HepG2 (cell line): Measurements from ENCODE around the gene LYST. TPM values are rescaled to one million over a fixed set of nuclear protein-coding genes. Genes with fewer than 3 reads are reported as not detected.

Experiments
- ATAC-seq: fragments of 200-7000 bp; cut with Tn5 transposase; 3 replicates; pipeline ENCODE4 v1.9.1; 2020; ENCODE audit warnings: mild to moderate bottlenecking, moderate library complexity
- BruUV-seq: library from RNA; stranded (reverse); fragments of 400-500 nt; replicated peaks from 2 replicates; lab custom pipeline; 2021; lab: Mats Ljungman, UMichigan
- CTCF ChIA-PET: fragments of 300-600 bp; formaldehyde crosslinking; extraction: SDS; loops from one replicate; lab custom pipeline; 2021; ENCODE audit warnings: low total read pairs, inconsistent platforms, low intra/inter-chr PET ratio; lab: Yijun Ruan, JAX
- POLR2A ChIA-PET: fragments of 350-600 bp; sonication (Branson Sonifier 250); formaldehyde crosslinking; loops from one replicate; lab custom pipeline; 2020; ENCODE audit warnings: antibody characterized with exemption, inconsistent platforms; lab: Yijun Ruan, JAX
- DNase-seq: peaks from one replicate; pipeline ENCODE4 v3.0.0-alpha.2; 2015; ENCODE audit warnings: low spot score
- FAIRE-seq: peaks from 3 replicates; lab custom pipeline; 2011; peaks lifted over from hg19 to GRCh38; lab: Jason Lieb, UNC
- H2AFZ ChIP-seq: one replicate; pipeline ENCODE4 v1.6.1; 2011; ENCODE audit warnings: low read length, inconsistent platforms
- H3K27ac ChIP-seq: fragments of 300-600 bp; 3 replicates; pipeline ENCODE4 v1.8.0; 2011; ENCODE audit warnings: mixed run types, mild to moderate bottlenecking, mixed read lengths, low read length, inconsistent platforms; ENCODE audit not compliant: insufficient read depth; ENCODE audit errors: extremely low read length
- H3K27me3 ChIP-seq, 2 experiments: fragments of 200-600 bp in 1 of 2; 2 replicates in 1 of 2; 3 replicates in 1 of 2; pipeline versions ENCODE4 v1.6.0 to v1.8.0; 2011; ENCODE audit warnings: low read length in 2 of 2, mild to moderate bottlenecking in 2 of 2, moderate library complexity in 2 of 2, inconsistent platforms in 1 of 2; ENCODE audit not compliant: insufficient read depth in 2 of 2, control insufficient read depth in 1 of 2
- H3K36me3 ChIP-seq, 2 experiments: fragments of 200-600 bp in 1 of 2; replicated peaks in 1 of 2; 2 replicates in 1 of 2; 3 replicates in 1 of 2; pipeline versions ENCODE4 v1.5.1 to v1.8.0; 2011; ENCODE audit warnings: low read length in 2 of 2, inconsistent platforms in 1 of 2; ENCODE audit not compliant: insufficient read depth in 2 of 2, control insufficient read depth in 1 of 2
- H3K4me1 ChIP-seq: 2 replicates; pipeline ENCODE4 v1.5.1; 2012; ENCODE audit warnings: low read length, inconsistent platforms; ENCODE audit not compliant: insufficient read depth
- H3K4me2 ChIP-seq: 2 replicates; pipeline ENCODE4 v1.6.0; 2011; ENCODE audit warnings: low read depth, low read length, inconsistent platforms
- H3K4me3 ChIP-seq, 3 experiments: fragments of 200-600 bp in 1 of 3; sonication (generic), shearing (Covaris generic) in 1 of 3; replicated peaks in 1 of 3; 2 replicates each; pipeline ENCODE4 v1.5.1; 2011 to 2016; ENCODE audit warnings: low read length in 3 of 3, inconsistent platforms in 2 of 3, low read depth in 2 of 3, mild to moderate bottlenecking in 2 of 3, control low read depth in 1 of 3, mixed read lengths in 1 of 3; ENCODE audit not compliant: insufficient read depth in 1 of 3
- H3K79me2 ChIP-seq: one replicate; pipeline ENCODE4 v1.6.1; 2011; ENCODE audit warnings: low read length, inconsistent platforms; ENCODE audit not compliant: insufficient read depth
- H3K9ac ChIP-seq: 2 replicates; pipeline ENCODE4 v1.6.0; 2011; ENCODE audit warnings: mild to moderate bottlenecking, low read depth, low read length, inconsistent platforms; ENCODE audit not compliant: insufficient read depth
- H3K9me3 ChIP-seq: 2 replicates; pipeline ENCODE4 v1.5.1; 2012; ENCODE audit warnings: mild to moderate bottlenecking, low read length
- H4K20me1 ChIP-seq: 2 replicates; pipeline ENCODE4 v1.6.0; 2011; ENCODE audit warnings: inconsistent platforms, mild to moderate bottlenecking, low read length, moderate library complexity; ENCODE audit not compliant: insufficient read depth
- CEBPG ChIP-seq: IDR thresholded peaks from 2 replicates; pipeline ENCODE4 v1.6.1; 2016
- ESRRA ChIP-seq: sonication (generic); formaldehyde crosslinking; IDR thresholded peaks from 2 replicates; pipeline ENCODE4 v1.5.1; 2020; ENCODE audit warnings: mild to moderate bottlenecking, low read depth, missing genetic modification reagents
- FOXA3 ChIP-seq: IDR thresholded peaks from 2 replicates; pipeline ENCODE4 v1.6.1; 2016; ENCODE audit warnings: missing genetic modification reagents, missing compliant biosample characterization
- LCORL ChIP-seq, 2 experiments: fragments of 450-650 bp in 1 of 2; sonication (generic) in 1 of 2; formaldehyde crosslinking in 1 of 2; IDR thresholded peaks; 2 replicates each; pipeline versions ENCODE4 v1.5.0 to v1.6.1; 2017 to 2020; ENCODE audit warnings: antibody characterized with exemption in 1 of 2, missing genetic modification reagents in 1 of 2
- MEF2D ChIP-seq: sonication (generic); formaldehyde crosslinking; IDR thresholded peaks from 2 replicates; pipeline ENCODE4 v1.5.1; 2020; ENCODE audit warnings: mild to moderate bottlenecking, missing genetic modification reagents
- PCBP2 ChIP-seq: fragments of 200-400 bp; formaldehyde crosslinking; optimal IDR thresholded peaks from 2 replicates; pipeline ENCODE3; 2018; ENCODE audit warnings: low read length, low read depth; ENCODE audit not compliant: poor library complexity, severe bottlenecking
- PPARG ChIP-seq: conservative IDR thresholded peaks from 2 replicates; pipeline ENCODE4 v1.6.1; 2016; ENCODE audit warnings: missing biosample characterization, missing genetic modification reagents
- PTBP1 ChIP-seq: fragments of 200-400 bp; formaldehyde crosslinking; IDR thresholded peaks from 2 replicates; pipeline ENCODE4 v1.6.1; 2018; ENCODE audit warnings: low read length, low read depth; ENCODE audit not compliant: poor library complexity, severe bottlenecking
- RARA ChIP-seq: IDR thresholded peaks from 2 replicates; pipeline ENCODE4 v1.6.1; 2016; ENCODE audit warnings: missing genetic modification reagents, missing compliant biosample characterization
- SATB2 ChIP-seq: sonication (generic); formaldehyde crosslinking; IDR thresholded peaks from 2 replicates; pipeline ENCODE4 v1.5.0; 2020; ENCODE audit warnings: missing genetic modification reagents
- SCMH1 ChIP-seq: sonication (generic); formaldehyde crosslinking; IDR thresholded peaks from 2 replicates; pipeline ENCODE4 v1.9.0; 2021; ENCODE audit warnings: missing genetic modification reagents, mild to moderate bottlenecking, borderline replicate concordance
- SMARCE1 ChIP-seq: fragments of 450-650 bp; IDR thresholded peaks from 2 replicates; pipeline ENCODE4 v1.6.1; 2017; ENCODE audit warnings: borderline replicate concordance
- SNRNP70 ChIP-seq: fragments of 200-400 bp; formaldehyde crosslinking; IDR thresholded peaks from 2 replicates; pipeline ENCODE4 v1.6.1; 2017; ENCODE audit warnings: mild to moderate bottlenecking, low read depth, low read length, moderate library complexity
- TAF1 ChIP-seq: sonication (generic); formaldehyde crosslinking; IDR thresholded peaks from 2 replicates; pipeline ENCODE4 v1.4.0; 2020; ENCODE audit warnings: missing genetic modification reagents
- ZNF121 ChIP-seq: sonication (generic); formaldehyde crosslinking; IDR thresholded peaks from 2 replicates; pipeline ENCODE4 v1.5.0; 2020; ENCODE audit warnings: mild to moderate bottlenecking, missing genetic modification reagents
- ZNF670 ChIP-seq: sonication (generic); formaldehyde crosslinking; IDR thresholded peaks from 2 replicates; pipeline ENCODE4 v1.8.0; 2022; ENCODE audit warnings: mild to moderate bottlenecking, missing genetic modification reagents, borderline replicate concordance
- ZNF790 ChIP-seq: sonication (generic); formaldehyde crosslinking; IDR thresholded peaks from 2 replicates; pipeline ENCODE4 v1.8.0; 2022; ENCODE audit warnings: missing genetic modification reagents, mild to moderate bottlenecking, borderline replicate concordance
- whole genome bisulfite sequencing: methylation state at CpG from one replicate; pipeline ENCODE4 v1.1.6; 2017; ENCODE audit warnings: low lambda C conversion rate; 5-methylcytosine and 5-hydroxymethylcytosine counted together
- in situ Hi-C: cut with HindIII; loops from 2 replicates; pipeline ENCODE4 v1.10.0; 2017; ENCODE audit warnings: low pct_unique_long_range_greater_than_20kb; ENCODE audit not compliant: extremely low pct_ligation_motif_present
- intact Hi-C: fragments of 100-400 bp; cut with micrococcal nuclease; formaldehyde crosslinking; loops from one replicate; pipeline ENCODE4 v1.10.0; 2022; ENCODE audit not compliant: unreplicated experiment
- polyA plus RNA-seq, 8 experiments: library from polyadenylated mRNA; depleted of rRNA in 3 of 8; stranded (reverse) in 7 of 8; unstranded in 1 of 8; fragments of >200 nt; fragmentation: Illumina TruSeq in 4 of 8; extraction: Trizol in 4 of 8; gene quantifications; 2 replicates each; pipeline versions ENCODE4 v1.2.1 to v1.2.3, GENCODE V29; 2011 to 2016; ENCODE audit warnings: low read depth in 4 of 8, missing spikeins in 1 of 8, mixed read lengths in 1 of 8; ENCODE audit not compliant: insufficient read depth in 1 of 8
- total RNA-seq, 5 experiments: library from RNA; depleted of rRNA; stranded (reverse); fragments of >200 nt; fragmentation: Illumina TruSeq; extraction: Trizol; gene quantifications; 2 replicates each; pipeline ENCODE4 v1.2.3, GENCODE V29; 2016; ENCODE audit warnings: low read depth in 1 of 5
- TF ChIP-seq, protein P1 (sequence below): sonication (generic); formaldehyde crosslinking; IDR thresholded peaks from 2 replicates; pipeline ENCODE4 v1.5.1; 2020; ENCODE audit warnings: missing genetic modification reagents, mild to moderate bottlenecking, borderline replicate concordance
- TF ChIP-seq, protein P2 (sequence below): sonication (generic); formaldehyde crosslinking; IDR thresholded peaks from 2 replicates; pipeline ENCODE4 v1.4.0; 2020; ENCODE audit warnings: missing genetic modification reagents, borderline replicate concordance

LYST gene
- total and polyA plus RNA-seq, 2 of the 13 experiments (the other 11 are each of a cell fraction or from before 2014, with no cell fraction given) = 0.91 to 2.5 TPM

DNA sequence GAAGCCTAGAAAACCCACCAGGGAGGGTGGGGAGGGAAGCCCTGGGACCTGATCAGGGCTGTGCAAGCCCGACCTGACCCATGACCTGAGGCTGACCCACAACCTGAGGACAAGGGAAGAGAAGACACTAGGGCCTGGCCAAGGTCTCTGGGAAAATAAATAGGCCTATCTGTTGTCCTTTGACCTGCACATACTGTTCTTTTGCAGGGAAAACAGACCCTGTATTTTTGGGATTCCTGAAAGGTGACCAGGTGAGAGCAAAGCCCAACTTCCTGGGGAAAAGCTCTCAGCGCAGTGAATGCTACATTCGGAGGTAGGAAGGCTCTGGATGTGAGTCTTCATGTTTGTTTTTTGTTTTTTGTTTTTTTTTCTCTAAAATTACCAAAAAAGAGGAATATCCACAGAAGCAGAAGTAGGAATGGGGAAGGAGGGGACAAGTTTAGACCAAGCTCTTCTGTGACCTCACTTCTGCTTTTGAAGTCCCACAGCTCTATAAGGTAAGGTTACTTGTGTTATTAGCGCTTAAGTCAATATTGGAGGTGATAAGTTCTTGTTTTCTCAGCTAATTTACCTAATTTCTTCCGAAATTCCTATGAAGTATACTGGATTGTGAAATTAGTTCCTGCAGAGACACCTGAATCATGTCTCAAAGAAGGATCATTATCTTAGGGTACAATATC lies 26.2 kb upstream of the LYST start:
- 2% methylated on average over 5 of the region's 5 CpGs for WGBS
- ATAC-seq = peak; percentile 92
- Histone ChIP-seq H3K36me3 (no peaks in the 10 kb centered on the region), H3K79me2 (no peaks in the 10 kb centered on the region), H3K27ac (peak overlapping the region; percentile 30), H3K4me1 (peaks cover 26% of the 10 kb centered on the region), H3K9me3 (no peaks in the 10 kb centered on the region), H4K20me1 (no peaks in the 10 kb centered on the region), H3K9ac (no peak overlapping the region), H3K4me2 (peak overlapping the region; percentile 62), H2AFZ (no peak overlapping the region), H3K4me3 (peak overlapping the region in 1 of 3 experiments; percentile 22; a peak in 1 of 6 replicates), H3K27me3 (no peaks in the 10 kb centered on the region)
- in situ Hi-C loops (no loop called here), intact Hi-C loops (no loop called here)
- no TSS peak for BruUV-seq
- peak; percentile 98 for FAIRE-seq
- ChIA-PET POLR2A (no interaction called here), CTCF (no interaction called here)
- peak; percentile 83 for DNase-seq
- no peak for TF ChIP-seq ZNF121 (CRISPR knock-in tag)
- no peak for TF ChIP-seq TAF1 (CRISPR knock-in tag)
- TF ChIP-seq, protein P1, sequence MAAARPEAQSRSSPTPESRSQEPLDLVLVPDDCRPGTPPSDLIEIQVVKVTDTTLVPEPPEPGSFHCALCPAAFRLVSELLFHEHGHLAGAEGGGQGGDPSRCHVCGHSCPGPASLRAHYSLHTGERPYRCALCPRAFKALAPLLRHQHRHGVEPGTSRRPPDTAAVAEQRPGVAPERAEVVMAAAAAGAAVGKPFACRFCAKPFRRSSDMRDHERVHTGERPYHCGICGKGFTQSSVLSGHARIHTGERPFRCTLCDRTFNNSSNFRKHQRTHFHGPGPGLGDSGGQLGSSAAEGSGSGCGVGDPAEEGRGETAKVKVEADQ (CRISPR knock-in tag) = no peak
- TF ChIP-seq SCMH1 (CRISPR knock-in tag) = no peak
- TF ChIP-seq SATB2 (CRISPR knock-in tag) = no peak
- TF ChIP-seq MEF2D (CRISPR knock-in tag) = peak; percentile 76; the same call in 1 of the 2 replicates
- TF ChIP-seq PTBP1 = no peak
- TF ChIP-seq PCBP2 = no peak
- TF ChIP-seq LCORL (IDR thresholded peaks at IDR 0.05) = peak; percentile 55; the same call in 1 of the 2 replicates
- peak; percentile 95 for TF ChIP-seq LCORL (CRISPR knock-in tag; IDR thresholded peaks at IDR 0.05)
- TF ChIP-seq FOXA3 = peak; percentile 20; the same call in 1 of the 2 replicates
- peak; percentile 86 for TF ChIP-seq ESRRA (CRISPR knock-in tag)
- no peak for TF ChIP-seq ZNF790 (CRISPR knock-in tag)
- no peak for TF ChIP-seq CEBPG (CRISPR knock-in tag)
- no peak for TF ChIP-seq ZNF670 (CRISPR knock-in tag)
- TF ChIP-seq SNRNP70 = no peak
- TF ChIP-seq SMARCE1 = no peak
- TF ChIP-seq, protein P2, sequence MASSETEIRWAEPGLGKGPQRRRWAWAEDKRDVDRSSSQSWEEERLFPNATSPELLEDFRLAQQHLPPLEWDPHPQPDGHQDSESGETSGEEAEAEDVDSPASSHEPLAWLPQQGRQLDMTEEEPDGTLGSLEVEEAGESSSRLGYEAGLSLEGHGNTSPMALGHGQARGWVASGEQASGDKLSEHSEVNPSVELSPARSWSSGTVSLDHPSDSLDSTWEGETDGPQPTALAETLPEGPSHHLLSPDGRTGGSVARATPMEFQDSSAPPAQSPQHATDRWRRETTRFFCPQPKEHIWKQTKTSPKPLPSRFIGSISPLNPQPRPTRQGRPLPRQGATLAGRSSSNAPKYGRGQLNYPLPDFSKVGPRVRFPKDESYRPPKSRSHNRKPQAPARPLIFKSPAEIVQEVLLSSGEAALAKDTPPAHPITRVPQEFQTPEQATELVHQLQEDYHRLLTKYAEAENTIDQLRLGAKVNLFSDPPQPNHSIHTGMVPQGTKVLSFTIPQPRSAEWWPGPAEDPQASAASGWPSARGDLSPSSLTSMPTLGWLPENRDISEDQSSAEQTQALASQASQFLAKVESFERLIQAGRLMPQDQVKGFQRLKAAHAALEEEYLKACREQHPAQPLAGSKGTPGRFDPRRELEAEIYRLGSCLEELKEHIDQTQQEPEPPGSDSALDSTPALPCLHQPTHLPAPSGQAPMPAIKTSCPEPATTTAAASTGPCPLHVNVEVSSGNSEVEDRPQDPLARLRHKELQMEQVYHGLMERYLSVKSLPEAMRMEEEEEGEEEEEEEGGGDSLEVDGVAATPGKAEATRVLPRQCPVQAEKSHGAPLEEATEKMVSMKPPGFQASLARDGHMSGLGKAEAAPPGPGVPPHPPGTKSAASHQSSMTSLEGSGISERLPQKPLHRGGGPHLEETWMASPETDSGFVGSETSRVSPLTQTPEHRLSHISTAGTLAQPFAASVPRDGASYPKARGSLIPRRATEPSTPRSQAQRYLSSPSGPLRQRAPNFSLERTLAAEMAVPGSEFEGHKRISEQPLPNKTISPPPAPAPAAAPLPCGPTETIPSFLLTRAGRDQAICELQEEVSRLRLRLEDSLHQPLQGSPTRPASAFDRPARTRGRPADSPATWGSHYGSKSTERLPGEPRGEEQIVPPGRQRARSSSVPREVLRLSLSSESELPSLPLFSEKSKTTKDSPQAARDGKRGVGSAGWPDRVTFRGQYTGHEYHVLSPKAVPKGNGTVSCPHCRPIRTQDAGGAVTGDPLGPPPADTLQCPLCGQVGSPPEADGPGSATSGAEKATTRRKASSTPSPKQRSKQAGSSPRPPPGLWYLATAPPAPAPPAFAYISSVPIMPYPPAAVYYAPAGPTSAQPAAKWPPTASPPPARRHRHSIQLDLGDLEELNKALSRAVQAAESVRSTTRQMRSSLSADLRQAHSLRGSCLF (CRISPR knock-in tag) = no peak
- peak; percentile 71; the same call in 1 of the 2 replicates for TF ChIP-seq PPARG (CRISPR knock-in tag)
- peak; percentile 96 for TF ChIP-seq RARA (CRISPR knock-in tag)
